Osteoblast (primary cell): ENCODE measurements around the gene MGRN1. TPM values are rescaled to one million over a fixed set of nuclear protein-coding genes. Genes with fewer than 3 reads are reported as not detected.

ENCODE experiments used
- DNase-seq: peaks from one replicate; pipeline ENCODE4 v3.0.0; 2011; ENCODE audit warnings: low spot score, mixed read lengths; ENCODE audit not compliant: insufficient read length; ENCODE audit errors: missing footprints
- H2AFZ ChIP-seq: 2 replicates; pipeline ENCODE4 v1.6.0; 2011; ENCODE audit warnings: mild to moderate bottlenecking, low read length
- H3K27ac ChIP-seq: 2 replicates; pipeline ENCODE4 v1.5.1; 2011; ENCODE audit warnings: mild to moderate bottlenecking, low read depth, low read length, moderate library complexity
- H3K27me3 ChIP-seq: 2 replicates; pipeline ENCODE4 v1.6.0; 2012; ENCODE audit warnings: mild to moderate bottlenecking, control low read depth, inconsistent platforms, low read length, moderate library complexity; ENCODE audit not compliant: insufficient read depth
- H3K36me3 ChIP-seq: 2 replicates; pipeline ENCODE4 v1.5.1; 2011; ENCODE audit warnings: mild to moderate bottlenecking, low read length, control low read depth, moderate library complexity; ENCODE audit not compliant: insufficient read depth
- H3K4me1 ChIP-seq: 2 replicates; pipeline ENCODE4 v1.5.1; 2011; ENCODE audit warnings: mild to moderate bottlenecking, low read length, control low read depth, moderate library complexity; ENCODE audit not compliant: insufficient read depth
- H3K4me2 ChIP-seq: 2 replicates; pipeline ENCODE4 v1.6.0; 2011; ENCODE audit warnings: mild to moderate bottlenecking, low read length; ENCODE audit not compliant: insufficient read depth
- H3K4me3 ChIP-seq: fragments of 200-600 bp; sonication (generic); 3 replicates; pipeline ENCODE4 v1.5.1; 2012; ENCODE audit warnings: mild to moderate bottlenecking, low read length, inconsistent platforms; ENCODE audit not compliant: insufficient read depth
- H3K79me2 ChIP-seq: 2 replicates; pipeline ENCODE4 v1.6.0; 2012; ENCODE audit warnings: mild to moderate bottlenecking, low read length, control low read depth, inconsistent platforms; ENCODE audit not compliant: insufficient read depth
- H3K9me3 ChIP-seq: 2 replicates; pipeline ENCODE4 v1.5.1; 2011; ENCODE audit warnings: low read depth, low read length, control low read depth
- H4K20me1 ChIP-seq: 2 replicates; pipeline ENCODE4 v1.6.0; 2012; ENCODE audit warnings: mild to moderate bottlenecking, low read length, control low read depth; ENCODE audit not compliant: insufficient read depth
- CTCF ChIP-seq: IDR thresholded peaks from 2 replicates; pipeline ENCODE4 v1.5.1; 2011; ENCODE audit warnings: mild to moderate bottlenecking, low read depth, low read length, moderate library complexity; ENCODE audit errors: extremely low read depth
- total RNA-seq: library from RNA; depleted of rRNA; stranded (reverse); fragments of >200 nt; gene quantifications from 2 replicates; pipeline ENCODE4 v1.2.3, GENCODE V29; 2012

MGRN1 gene
- total RNA-seq, 1 donor = 46.7 TPM

DNA sequence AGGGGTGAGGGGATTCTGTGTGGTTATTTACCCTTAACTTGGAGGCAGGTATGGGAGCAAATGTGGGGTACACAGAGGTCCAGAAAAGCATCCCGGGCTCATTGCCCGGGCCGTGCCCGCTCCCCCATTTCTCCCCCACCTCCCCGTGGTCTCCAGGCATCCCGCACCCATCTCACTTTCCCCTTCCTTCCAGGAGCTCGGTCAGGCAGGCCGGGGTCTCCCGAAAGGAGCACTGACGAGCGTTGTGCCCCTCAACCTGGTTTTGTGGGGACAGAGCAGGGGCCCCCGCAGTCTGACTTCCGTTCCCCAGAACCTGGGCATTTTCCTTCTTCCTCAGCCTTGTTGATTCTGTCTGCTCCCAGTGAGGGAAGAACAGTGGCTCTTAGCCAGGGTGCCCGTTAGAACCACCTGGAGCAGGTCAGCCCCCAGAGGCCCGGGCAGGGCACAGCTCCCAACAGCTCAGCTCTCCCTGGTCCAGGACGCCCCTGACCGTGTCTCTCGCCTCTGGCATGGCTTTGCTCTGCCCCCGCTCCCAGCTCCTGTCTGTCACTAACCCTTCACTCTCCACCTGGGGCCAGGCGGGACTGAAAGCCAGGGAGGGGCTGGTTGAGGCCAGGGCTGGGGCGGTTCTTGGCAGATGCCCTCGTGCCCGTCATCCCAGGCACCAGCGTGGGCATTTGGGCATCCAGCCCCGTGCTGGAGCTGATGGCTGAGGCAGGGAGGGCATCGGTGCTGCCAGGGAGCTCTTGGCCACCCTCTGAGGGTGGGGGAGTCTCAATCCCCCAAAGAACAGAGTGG is 56.2 kb downstream of the MGRN1 start:
- Histone ChIP-seq H4K20me1 (no peaks in the 10 kb centered on the region), H3K4me3 (peak overlapping the region; percentile 72), H2AFZ (no peak overlapping the region), H3K27ac (peak overlapping the region; percentile 82), H3K27me3 (no peaks in the 10 kb centered on the region), H3K4me1 (peaks cover 4% of the 10 kb centered on the region), H3K79me2 (peaks cover 13% of the 10 kb centered on the region), H3K4me2 (peak overlapping the region; percentile 88), H3K36me3 (peaks cover 41% of the 10 kb centered on the region), H3K9me3 (no peaks in the 10 kb centered on the region)
- TF ChIP-seq CTCF = no peak
- DNase-seq = peak; percentile 86

- Histone ChIP-seq H3K27me3 (no peaks in the 10 kb centered on the region), H3K79me2 (peaks cover 13% of the 10 kb centered on the region), H3K4me2 (no peak overlapping the region), H4K20me1 (no peaks in the 10 kb centered on the region), H2AFZ (no peak overlapping the region), H3K9me3 (no peaks in the 10 kb centered on the region), H3K36me3 (peaks cover 39% of the 10 kb centered on the region), H3K4me3 (no peak overlapping the region), H3K4me1 (peaks cover 4% of the 10 kb centered on the region), H3K27ac (no peak overlapping the region)
- DNase-seq = peak; percentile 76
- no peak for TF ChIP-seq CTCF
Measured at GRCh38 chr16:4681471-4682083, 57.0 kb downstream of the MGRN1 start.

GRCh38 chr16:4682084-4682591 is 57.5 kb downstream of the MGRN1 start:
- no peak overlapping the region for H3K4me3 ChIP-seq
- peak; percentile 76 for DNase-seq
- no peak overlapping the region for H2AFZ ChIP-seq
- peaks cover 13% of the 10 kb centered on the region for H3K79me2 ChIP-seq
- peaks cover 4% of the 10 kb centered on the region for H3K4me1 ChIP-seq
- H3K36me3 ChIP-seq = peaks cover 39% of the 10 kb centered on the region
- no peaks in the 10 kb centered on the region for H4K20me1 ChIP-seq
- no peaks in the 10 kb centered on the region for H3K27me3 ChIP-seq
- no peak overlapping the region for H3K4me2 ChIP-seq
- no peak overlapping the region for H3K27ac ChIP-seq
- H3K9me3 ChIP-seq = no peaks in the 10 kb centered on the region
- TF ChIP-seq CTCF = no peak

DNA sequence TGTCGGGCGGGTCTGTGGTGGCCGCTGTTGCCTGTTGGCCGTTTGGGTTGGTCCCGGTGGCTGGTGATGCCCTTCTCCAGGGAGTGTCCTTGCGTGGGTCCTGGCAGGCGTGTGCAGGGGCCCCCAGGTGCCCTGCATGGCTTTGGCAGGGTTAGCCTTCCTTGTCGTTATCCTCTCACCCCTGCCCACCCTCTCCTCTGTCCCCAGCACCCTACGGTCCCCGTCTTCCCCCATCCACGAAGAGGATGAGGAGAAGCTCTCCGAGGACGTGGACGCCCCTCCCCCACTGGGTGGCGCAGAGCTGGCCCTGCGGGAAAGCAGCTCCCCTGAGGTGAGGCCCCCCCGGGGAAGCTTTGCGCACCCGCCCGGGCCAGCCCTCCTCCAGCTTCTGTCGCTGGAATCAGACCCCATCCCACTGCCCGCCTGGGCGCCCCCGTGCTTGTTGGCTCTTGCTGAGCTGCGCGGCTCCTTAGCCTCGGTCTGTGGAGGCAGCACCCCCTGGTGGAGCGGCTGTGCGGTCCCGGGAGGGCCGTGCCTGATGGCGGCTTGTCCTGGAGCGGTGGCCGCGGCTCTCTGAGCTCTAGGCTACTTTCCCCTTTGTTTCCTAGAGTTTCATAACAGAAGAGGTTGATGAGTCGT is 58.1 kb downstream of the MGRN1 start:
- Histone ChIP-seq H3K4me3 (no peak overlapping the region), H3K79me2 (peaks cover 13% of the 10 kb centered on the region), H2AFZ (no peak overlapping the region), H3K4me2 (no peak overlapping the region), H3K27me3 (no peaks in the 10 kb centered on the region), H3K9me3 (no peaks in the 10 kb centered on the region), H3K27ac (no peak overlapping the region), H3K36me3 (peaks cover 39% of the 10 kb centered on the region), H4K20me1 (no peaks in the 10 kb centered on the region), H3K4me1 (peaks cover 4% of the 10 kb centered on the region)
- DNase-seq = peak; percentile 92
- peak; percentile 26 for TF ChIP-seq CTCF
